CD4-positive, alpha-beta memory T cell (primary cell): ENCODE measurements around the gene ZFP36L2. TPM values are rescaled to one million over a fixed set of nuclear protein-coding genes. Genes with fewer than 3 reads are reported as not detected.

Source experiments
- CTCF ChIA-PET: fragments of 350-600 bp; sonication (Branson Sonifier 250); formaldehyde crosslinking; loops from one replicate; lab custom pipeline; 2021; ENCODE audit warnings: inconsistent platforms; ENCODE audit not compliant: partially characterized antibody; lab: Charles Lee
- POLR2A ChIA-PET: fragments of 350-600 bp; sonication (Branson Sonifier 250); formaldehyde crosslinking; loops from one replicate; lab custom pipeline; 2021; ENCODE audit not compliant: partially characterized antibody; lab: Charles Lee
- DNase-seq, 5 donors: peaks; one replicate each; pipeline versions ENCODE4 v3.0.0 to v3.0.0-alpha.2; 2020 to 2022; ENCODE audit warnings: mixed read lengths in 1 of 5
- H3K27ac ChIP-seq: one replicate; pipeline ENCODE4 v1.7.0; 2013; ENCODE audit warnings: low read depth, low read length
- H3K27me3 ChIP-seq: 2 replicates; pipeline ENCODE4 v1.7.0; 2013; ENCODE audit warnings: mild to moderate bottlenecking, low read length, moderate library complexity; ENCODE audit not compliant: insufficient read depth
- H3K36me3 ChIP-seq: 2 replicates; pipeline ENCODE4 v1.7.0; 2013; ENCODE audit warnings: mild to moderate bottlenecking, low read length, moderate library complexity; ENCODE audit not compliant: insufficient read depth
- H3K4me1 ChIP-seq: 2 replicates; pipeline ENCODE4 v1.7.0; 2013; ENCODE audit warnings: mild to moderate bottlenecking, low read length, moderate library complexity; ENCODE audit not compliant: insufficient read depth
- H3K4me3 ChIP-seq, 2 donors: one replicate each; pipeline ENCODE4 v1.7.0; 2013; ENCODE audit warnings: low read length in 2 of 2, mild to moderate bottlenecking in 1 of 2
- H3K9me3 ChIP-seq, 2 donors: one replicate each; pipeline ENCODE4 v1.7.0; 2013; ENCODE audit warnings: low read length in 2 of 2, control low read depth in 1 of 2; ENCODE audit not compliant: control insufficient read depth in 1 of 2
- H3K27ac Mint-ChIP-seq, 7 donors: one replicate each; pipeline ENCODE4 v1.8.0; 2020 to 2021; ENCODE audit warnings: mixed read lengths in 7 of 7, mild to moderate bottlenecking in 6 of 7, inconsistent platforms in 3 of 7, moderate library complexity in 3 of 7
- H3K27me3 Mint-ChIP-seq, 2 donors: one replicate each; pipeline ENCODE4 v1.8.0; 2020 to 2021; ENCODE audit warnings: mixed read lengths in 2 of 2
- H3K36me3 Mint-ChIP-seq, 2 donors: one replicate each; pipeline ENCODE4 v1.8.0; 2020 to 2021; ENCODE audit warnings: mixed read lengths in 2 of 2, inconsistent platforms in 1 of 2, mild to moderate bottlenecking in 1 of 2
- H3K4me1 Mint-ChIP-seq, 4 donors: one replicate each; pipeline ENCODE4 v1.8.0; 2020 to 2021; ENCODE audit warnings: mixed read lengths in 4 of 4, mild to moderate bottlenecking in 1 of 4
- H3K4me3 Mint-ChIP-seq, 8 donors: one replicate each; pipeline ENCODE4 v1.8.0; 2020 to 2021; ENCODE audit warnings: mixed read lengths in 8 of 8, mild to moderate bottlenecking in 7 of 8, moderate library complexity in 6 of 8, inconsistent platforms in 3 of 8
- H3K9me3 Mint-ChIP-seq, 8 donors: one replicate each; pipeline ENCODE4 v1.8.0; 2020 to 2021; ENCODE audit warnings: mixed read lengths in 8 of 8, mild to moderate bottlenecking in 5 of 8, inconsistent platforms in 3 of 8, moderate library complexity in 1 of 8
- intact Hi-C: fragments of 100-400 bp; cut with micrococcal nuclease; formaldehyde crosslinking; loops from one replicate; pipeline ENCODE4 v1.15.1; 2023
- polyA plus RNA-seq, 2 donors: library from polyadenylated mRNA; unstranded; fragments of 300-500 nt; fragmentation: Illumina TruSeq; gene quantifications; one replicate each; pipeline ENCODE4 v1.2.3, GENCODE V29; 2021
- total RNA-seq, 2 experiments: library from RNA; stranded (reverse); gene quantifications; one replicate each; pipeline ENCODE4 v1.2.3, GENCODE V29; 2021

The ZFP36L2 gene
- total and polyA plus RNA-seq, 4 experiments from 2014 or later, result 271 to 523 (median 460) TPM

DNA sequence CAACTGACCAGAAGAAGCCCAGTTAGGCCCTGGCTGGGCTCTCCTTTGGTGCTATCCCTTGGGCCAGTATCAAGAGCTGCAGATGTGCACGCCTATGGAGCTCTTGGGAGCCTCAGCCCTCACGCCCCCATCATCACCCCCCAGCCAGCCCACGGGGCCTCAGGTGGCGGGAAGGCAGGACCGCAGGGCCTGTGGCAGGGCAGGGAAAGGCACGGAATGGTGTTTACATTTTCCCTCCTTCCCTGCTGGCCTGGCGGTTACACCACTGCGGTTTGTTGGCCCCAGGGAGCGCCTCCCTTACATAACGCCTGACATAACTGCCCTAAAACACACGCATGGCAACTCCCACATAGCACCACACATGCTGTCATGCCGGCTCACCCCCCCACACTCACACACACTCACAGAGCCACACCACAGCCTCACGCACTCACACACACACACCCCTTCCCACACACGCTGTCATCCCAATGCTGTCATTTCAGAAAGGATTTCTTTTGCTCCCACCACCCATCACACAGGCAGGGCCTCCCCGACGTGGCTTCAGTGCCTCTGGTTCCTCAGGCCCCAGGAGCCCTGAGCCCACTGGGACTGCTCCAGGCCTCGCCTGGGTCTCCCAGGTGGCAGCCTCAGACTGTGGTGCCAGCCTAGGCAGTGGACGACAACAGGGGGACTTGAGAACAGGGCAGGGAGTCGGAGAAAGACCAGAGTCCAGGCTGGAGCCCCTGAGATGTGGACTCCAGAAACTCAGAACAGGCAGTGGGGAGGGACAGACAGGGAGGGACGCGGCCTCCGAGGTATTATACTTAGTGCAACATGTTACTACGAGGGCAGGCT, 15.7 kb downstream of the ZFP36L2 start:
- Mint-ChIP-seq H3K36me3 (peaks cover 5 to 11% of the 10 kb centered on the region in 2 donors), H3K27me3 (no peaks in the 10 kb centered on the region), H3K4me1 (peaks cover 15 to 47% (median 29%) of the 10 kb centered on the region in 4 donors), H3K4me3 (peak overlapping the region in 1 of 8 donors; percentile 18), H3K27ac (peak overlapping the region in 5 of 7 donors; percentile 35 to 87 (median 39)), H3K9me3 (no peaks in the 10 kb centered on the region)
- Histone ChIP-seq H3K27ac (no peak overlapping the region), H3K27me3 (no peaks in the 10 kb centered on the region), H3K36me3 (no peaks in the 10 kb centered on the region), H3K9me3 (no peaks in the 10 kb centered on the region), H3K4me3 (no peak overlapping the region), H3K4me1 (peaks cover 30% of the 10 kb centered on the region)
- POLR2A ChIA-PET, result interaction anchor here (0.8 to 46.5 kb wide), 5 partner anchors 5 to 58 kb away, joined by 3 to 6960 read pairs (median 1138); partner anchors contain the start of gene ZFP36L2
- CTCF ChIA-PET, result interaction anchor here (1.2 to 14.9 kb wide), 2 partner anchors 8 to 38 kb away, joined by 4 to 319 read pairs; no protein-coding TSS in a partner anchor
- peak in 3 of 5 donors; percentile 24 to 56 (median 36) for DNase-seq
- intact Hi-C loops, result no loop called here

DNA sequence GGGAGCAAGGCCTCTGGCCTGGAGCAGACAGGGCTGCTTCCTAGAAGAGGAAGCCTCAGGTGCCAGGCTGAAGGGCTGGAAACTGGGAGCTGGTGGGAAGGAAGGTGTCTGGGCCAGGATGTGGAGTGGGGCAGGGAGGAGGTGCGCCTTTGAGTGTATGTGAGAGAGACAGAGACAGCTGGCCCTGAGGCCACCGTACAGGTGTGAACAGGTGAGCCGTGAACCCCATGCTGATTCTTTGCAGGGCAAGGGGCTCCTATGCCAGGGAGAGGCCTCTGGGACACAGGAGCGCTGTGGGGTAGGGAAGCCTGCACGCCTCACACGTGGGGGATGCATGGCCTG, 16.3 kb downstream of the ZFP36L2 start:
- Histone ChIP-seq H3K27ac (no peak overlapping the region), H3K9me3 (no peaks in the 10 kb centered on the region), H3K27me3 (no peaks in the 10 kb centered on the region), H3K4me1 (peaks cover 27% of the 10 kb centered on the region), H3K4me3 (no peak overlapping the region), H3K36me3 (no peaks in the 10 kb centered on the region)
- intact Hi-C loops, result no loop called here
- Mint-ChIP-seq H3K27me3 (no peaks in the 10 kb centered on the region), H3K27ac (peak overlapping the region in 5 of 7 donors; percentile 1 to 83 (median 38)), H3K36me3 (peaks cover 5 to 11% of the 10 kb centered on the region in 2 donors), H3K4me3 (no peak overlapping the region), H3K4me1 (peaks cover 15 to 44% (median 30%) of the 10 kb centered on the region in 4 donors), H3K9me3 (no peaks in the 10 kb centered on the region)
- POLR2A ChIA-PET, result interaction anchor here (0.8 to 46.5 kb wide), 4 partner anchors 9 to 57 kb away, joined by 3 to 6960 read pairs (median 571); partner anchors contain the start of gene ZFP36L2
- peak in 1 of 5 donors; percentile 15 for DNase-seq
- CTCF ChIA-PET, result interaction anchor here (1.2 kb wide), 1 partner anchor 8 kb away, joined by 4 read pairs; no protein-coding TSS in a partner anchor

DNA sequence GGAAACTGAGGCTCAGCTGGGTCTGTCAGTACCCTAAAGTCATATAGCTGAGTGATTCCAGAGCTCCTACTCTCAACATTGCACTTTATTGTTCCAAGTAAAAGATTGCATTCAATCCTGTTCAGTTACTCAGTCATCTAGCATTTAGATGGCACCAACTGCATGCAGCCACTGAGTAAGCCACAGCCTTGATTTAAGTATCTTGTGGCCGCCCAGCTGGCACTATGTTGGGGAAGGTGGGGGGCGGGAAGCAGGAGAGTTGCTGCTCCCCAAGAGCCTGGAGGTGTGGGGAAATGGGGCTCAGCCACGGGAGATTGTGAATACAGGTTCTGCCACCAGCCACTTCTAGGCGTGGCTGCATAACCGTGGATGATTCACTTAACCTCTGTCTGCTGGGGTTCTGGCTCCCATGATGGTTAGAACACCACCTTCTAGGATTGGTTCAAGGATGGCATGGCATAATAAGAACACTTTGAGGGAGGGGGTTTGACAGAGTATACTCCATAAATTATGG, 17.1 kb downstream of the ZFP36L2 start:
- H3K9me3 Mint-ChIP-seq, result no peaks in the 10 kb centered on the region
- DNase-seq, result peak in 1 of 5 donors; percentile 29
- no peak overlapping the region for H3K4me3 ChIP-seq
- POLR2A ChIA-PET, result interaction anchor here (1.1 to 46.5 kb wide), 3 partner anchors 12 to 57 kb away, joined by 3 to 6960 read pairs (median 1138); partner anchors contain the start of gene ZFP36L2
- H3K27me3 ChIP-seq, result no peaks in the 10 kb centered on the region
- H3K4me1 ChIP-seq, result peaks cover 27% of the 10 kb centered on the region
- intact Hi-C loops, result no loop called here
- no peaks in the 10 kb centered on the region for H3K9me3 ChIP-seq
- H3K27ac Mint-ChIP-seq, result peak overlapping the region in 1 of 7 donors; percentile 22
- H3K4me1 Mint-ChIP-seq, result peaks cover 15 to 44% (median 30%) of the 10 kb centered on the region in 4 donors
- no peaks in the 10 kb centered on the region for H3K27me3 Mint-ChIP-seq
- CTCF ChIA-PET, result interaction anchor here (1.2 to 1.8 kb wide), 2 partner anchors 9 to 20 kb away, joined by 4 to 5 read pairs; no protein-coding TSS in a partner anchor
- H3K27ac ChIP-seq, result no peak overlapping the region
- no peaks in the 10 kb centered on the region for H3K36me3 ChIP-seq
- H3K36me3 Mint-ChIP-seq, result peaks cover 5 to 11% of the 10 kb centered on the region in 2 donors
- no peak overlapping the region for H3K4me3 Mint-ChIP-seq

DNA sequence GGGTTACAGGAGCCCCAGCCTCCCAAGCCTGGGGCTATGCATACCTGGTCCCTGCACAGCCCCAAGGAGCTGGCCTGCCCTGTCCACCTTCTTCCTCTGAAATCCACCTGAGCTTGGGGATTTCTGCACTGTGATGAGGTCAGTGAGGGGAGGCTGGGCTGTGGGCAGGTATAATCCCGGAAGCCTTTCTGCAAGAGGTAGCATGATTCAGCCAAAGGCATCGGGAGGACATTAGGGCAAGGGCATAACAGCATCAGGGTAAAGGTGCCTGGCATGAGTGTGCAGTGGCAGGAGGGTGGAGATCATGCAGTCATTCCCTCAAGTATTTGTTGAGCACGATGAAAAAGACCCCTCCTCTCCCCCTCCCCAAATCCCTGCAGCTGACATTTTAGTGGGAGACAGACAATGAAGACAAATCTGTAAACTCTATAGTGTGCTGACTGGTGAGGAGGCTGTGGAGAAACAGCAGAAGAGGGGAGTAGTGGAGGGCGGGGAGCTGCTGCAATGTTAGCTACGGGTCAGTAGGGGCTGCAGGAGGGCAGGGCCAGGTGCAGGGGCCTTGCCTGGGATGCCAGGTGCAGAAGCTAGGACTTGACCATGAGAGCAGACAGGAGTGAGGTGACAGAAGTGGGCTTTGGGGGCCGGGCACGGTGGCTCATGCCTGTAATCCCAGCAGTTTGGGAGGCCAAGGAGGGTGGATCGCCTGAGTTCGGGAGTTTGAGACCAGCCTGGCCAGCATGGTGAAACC, 18.7 kb downstream of the ZFP36L2 start:
- ChIA-PET CTCF (interaction anchor here (0.5 to 1.8 kb wide), 3 partner anchors 12 to 21 kb away, joined by 3 to 5 read pairs (median 4); no protein-coding TSS in a partner anchor), POLR2A (interaction anchor here (0.6 to 46.5 kb wide), 4 partner anchors 12 to 55 kb away, joined by 3 to 6960 read pairs (median 570); partner anchors contain the start of gene ZFP36L2)
- intact Hi-C loops, result no loop called here
- Histone ChIP-seq H3K36me3 (no peaks in the 10 kb centered on the region), H3K4me1 (peaks cover 23% of the 10 kb centered on the region), H3K4me3 (no peak overlapping the region), H3K27ac (no peak overlapping the region), H3K9me3 (no peaks in the 10 kb centered on the region), H3K27me3 (no peaks in the 10 kb centered on the region)
- H3K4me1 Mint-ChIP-seq, result peaks cover 11 to 42% (median 29%) of the 10 kb centered on the region in 4 donors
- peak in 1 of 5 donors; percentile 23 for DNase-seq
- H3K4me3 Mint-ChIP-seq, result no peak overlapping the region
- peaks cover under 1 to 7% of the 10 kb centered on the region in 2 donors for H3K36me3 Mint-ChIP-seq
- no peaks in the 10 kb centered on the region for H3K27me3 Mint-ChIP-seq
- H3K9me3 Mint-ChIP-seq, result no peaks in the 10 kb centered on the region
- peak overlapping the region in 3 of 7 donors; percentile 15 to 30 (median 25) for H3K27ac Mint-ChIP-seq

DNA sequence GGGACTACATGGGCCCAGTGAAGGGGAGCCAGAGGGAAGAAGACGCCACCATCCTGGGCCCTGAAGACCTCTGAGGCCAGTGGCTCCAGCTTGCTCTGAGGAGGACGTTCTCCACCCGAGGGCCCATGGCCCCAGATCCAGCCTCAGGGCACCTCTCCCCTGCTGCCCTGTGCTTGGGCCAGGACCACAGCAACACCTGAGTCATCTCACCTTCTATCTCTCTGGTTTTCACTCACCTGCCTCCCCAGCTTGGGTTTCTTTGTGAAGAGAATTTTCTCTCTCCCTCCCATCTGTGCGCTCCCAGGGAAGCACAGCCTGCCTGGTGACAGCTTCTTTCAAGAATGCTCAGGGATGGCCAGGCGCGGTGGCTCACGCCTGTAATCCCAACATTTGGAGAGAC, 19.8 kb downstream of the ZFP36L2 start:
- peaks cover 0 to 1% (median 0%) of the 10 kb centered on the region in 8 donors for H3K9me3 Mint-ChIP-seq
- intact Hi-C loops, result no loop called here
- H3K4me1 Mint-ChIP-seq, result peaks cover 10 to 42% (median 29%) of the 10 kb centered on the region in 4 donors
- Histone ChIP-seq H3K4me3 (no peak overlapping the region), H3K27me3 (no peaks in the 10 kb centered on the region), H3K27ac (no peak overlapping the region), H3K36me3 (no peaks in the 10 kb centered on the region), H3K9me3 (no peaks in the 10 kb centered on the region), H3K4me1 (peaks cover 18% of the 10 kb centered on the region)
- H3K27ac Mint-ChIP-seq, result peak overlapping the region in 1 of 7 donors; percentile 75
- ChIA-PET POLR2A (interaction anchor here (2.1 to 46.5 kb wide), 3 partner anchors 12 to 54 kb away, joined by 8 to 6960 read pairs (median 1138); partner anchors contain the start of gene ZFP36L2), CTCF (interaction anchor here (1.0 to 1.4 kb wide), 2 partner anchors 11 to 30 kb away, joined by 4 read pairs; no protein-coding TSS in a partner anchor)
- peaks cover 0 to 4% of the 10 kb centered on the region in 2 donors for H3K36me3 Mint-ChIP-seq
- DNase-seq, result peak in 1 of 5 donors; percentile 29
- no peaks in the 10 kb centered on the region for H3K27me3 Mint-ChIP-seq
- H3K4me3 Mint-ChIP-seq, result no peak overlapping the region

DNA sequence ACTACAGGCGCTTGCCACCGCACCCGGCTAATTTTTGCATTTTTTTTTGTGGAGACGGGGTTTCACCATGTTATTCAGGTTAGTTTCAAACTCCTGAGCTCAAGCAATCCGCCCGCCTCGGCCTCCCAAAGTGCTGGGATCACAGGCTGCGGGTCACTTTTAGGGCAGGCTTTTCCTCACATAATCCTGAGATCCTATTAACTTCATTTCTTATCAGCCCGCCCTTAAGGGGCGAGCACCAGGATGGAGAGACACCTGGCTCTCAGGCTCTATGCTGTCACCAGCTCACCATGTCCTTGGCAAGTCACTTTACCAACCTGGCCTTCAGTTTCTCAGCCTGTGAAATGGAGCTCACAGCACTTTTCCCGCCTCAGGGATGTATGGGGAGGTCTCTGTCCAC, 23.0 kb downstream of the ZFP36L2 start:
- no peak overlapping the region for H3K4me3 ChIP-seq
- no peaks in the 10 kb centered on the region for H3K36me3 Mint-ChIP-seq
- ChIA-PET POLR2A (interaction anchor here (1.4 to 46.5 kb wide), 4 partner anchors 9 to 51 kb away, joined by 3 to 6960 read pairs (median 573); partner anchors contain the start of gene ZFP36L2), CTCF (interaction anchor here (0.8 to 1.9 kb wide), 5 partner anchors 8 to 56 kb away, joined by 3 to 6 read pairs (median 3); no protein-coding TSS in a partner anchor)
- no peak overlapping the region for H3K4me3 Mint-ChIP-seq
- intact Hi-C loops, result no loop called here
- peaks cover 17% of the 10 kb centered on the region for H3K4me1 ChIP-seq
- no peaks in the 10 kb centered on the region for H3K9me3 ChIP-seq
- H3K27me3 ChIP-seq, result no peaks in the 10 kb centered on the region
- H3K36me3 ChIP-seq, result no peaks in the 10 kb centered on the region
- peaks cover 15 to 34% (median 24%) of the 10 kb centered on the region in 4 donors for H3K4me1 Mint-ChIP-seq
- peaks cover 0 to 1% (median 0%) of the 10 kb centered on the region in 8 donors for H3K9me3 Mint-ChIP-seq
- H3K27me3 Mint-ChIP-seq, result no peaks in the 10 kb centered on the region
- no peak overlapping the region for H3K27ac ChIP-seq
- no peak for DNase-seq
- no peak overlapping the region for H3K27ac Mint-ChIP-seq
